IMR-90 (cell line): ENCODE results near the gene CYP17A1. TPM values are rescaled to one million over a fixed set of nuclear protein-coding genes. Genes with fewer than 3 reads are reported as not detected.

Experiments
- ATAC-seq: fragments of 200-7000 bp; cut with Tn5 transposase; 2 replicates; pipeline ENCODE4 v1.9.1; 2020; ENCODE audit warnings: low read depth, mild to moderate bottlenecking, moderate library complexity
- BruUV-seq: library from RNA; stranded (reverse); fragments of 400-500 nt; replicated peaks from 2 replicates; lab custom pipeline; 2021; lab: Mats Ljungman, UMichigan
- CTCF ChIA-PET: fragments of 300-600 bp; formaldehyde crosslinking; extraction: SDS; loops from one replicate; lab custom pipeline; 2021; ENCODE audit warnings: antibody characterized with exemption; lab: Yijun Ruan, JAX
- POLR2A ChIA-PET: fragments of 300-600 bp; sonication (Branson Sonifier 250); formaldehyde crosslinking; loops from one replicate; lab custom pipeline; 2022; ENCODE audit warnings: antibody characterized with exemption; ENCODE audit not compliant: unreplicated experiment; lab: Charles Lee
- DNase-seq: peaks from one replicate; pipeline ENCODE4 v3.0.0; 2013
- H2AFZ ChIP-seq: replicated peaks from 2 replicates; pipeline ENCODE3; 2013; ENCODE audit warnings: low read length, mild to moderate bottlenecking; ENCODE audit not compliant: poor library complexity
- H2AK5ac ChIP-seq: 2 replicates; pipeline ENCODE4 v1.6.1; 2013; ENCODE audit warnings: low read depth, low read length, inconsistent platforms
- H2AK9ac ChIP-seq: replicated peaks from 2 replicates; pipeline ENCODE3; 2013; ENCODE audit warnings: mild to moderate bottlenecking, low read depth, low read length, moderate library complexity; ENCODE audit not compliant: poor library complexity
- H2BK120ac ChIP-seq: 2 replicates; pipeline ENCODE4 v1.6.1; 2013; ENCODE audit warnings: low read depth, low read length, inconsistent platforms
- H2BK15ac ChIP-seq: 3 replicates; pipeline ENCODE4 v1.6.1; 2013; ENCODE audit warnings: low read depth, low read length, inconsistent platforms
- H2BK20ac ChIP-seq: 2 replicates; pipeline ENCODE4 v1.6.1; 2013; ENCODE audit warnings: low read depth, mild to moderate bottlenecking, inconsistent platforms, low read length, moderate library complexity
- H2BK5ac ChIP-seq: 2 replicates; pipeline ENCODE4 v1.6.1; 2013; ENCODE audit warnings: mild to moderate bottlenecking, low read depth, low read length, inconsistent platforms; ENCODE audit not compliant: poor library complexity, severe bottlenecking
- H3K14ac ChIP-seq: replicated peaks from 2 replicates; pipeline ENCODE4 v1.6.1; 2013; ENCODE audit warnings: low read depth, low read length, inconsistent platforms
- H3K18ac ChIP-seq: 2 replicates; pipeline ENCODE4 v1.6.1; 2013; ENCODE audit warnings: low read depth, low read length, control low read depth
- H3K23ac ChIP-seq: 2 replicates; pipeline ENCODE4 v1.6.1; 2013; ENCODE audit warnings: low read depth, low read length, inconsistent platforms
- H3K27ac ChIP-seq: 2 replicates; pipeline ENCODE4 v1.5.1; 2013; ENCODE audit warnings: mild to moderate bottlenecking, control low read depth, low read length; ENCODE audit not compliant: insufficient read depth
- H3K27me3 ChIP-seq: 2 replicates; pipeline ENCODE4 v1.6.1; 2013; ENCODE audit warnings: low read length; ENCODE audit not compliant: control insufficient read depth, insufficient read depth
- H3K36me3 ChIP-seq: 2 replicates; pipeline ENCODE4 v1.6.1; 2013; ENCODE audit warnings: low read length, mixed read lengths; ENCODE audit not compliant: control insufficient read depth, insufficient read depth
- H3K4ac ChIP-seq: 2 replicates; pipeline ENCODE4 v1.6.1; 2013; ENCODE audit warnings: low read depth, low read length, inconsistent platforms
- H3K4me1 ChIP-seq: 2 replicates; pipeline ENCODE4 v1.6.1; 2013; ENCODE audit warnings: low read length, mixed read lengths; ENCODE audit not compliant: control insufficient read depth, insufficient read depth
- H3K4me2 ChIP-seq: 2 replicates; pipeline ENCODE4 v1.6.1; 2013; ENCODE audit warnings: low read depth, mild to moderate bottlenecking, control low read depth, low read length, moderate library complexity
- H3K4me3 ChIP-seq: 2 replicates; pipeline ENCODE4 v1.5.1; 2013; ENCODE audit warnings: low read depth, mild to moderate bottlenecking, control low read depth, low read length, moderate library complexity; ENCODE audit not compliant: insufficient read depth
- H3K56ac ChIP-seq: 2 replicates; pipeline ENCODE4 v1.6.1; 2013; ENCODE audit warnings: low read length, inconsistent platforms; ENCODE audit not compliant: insufficient read depth; ENCODE audit errors: extremely low read depth
- H3K79me1 ChIP-seq, 2 experiments: 2 replicates each; pipeline ENCODE4 v1.6.1; 2013; ENCODE audit warnings: low read length in 2 of 2, inconsistent platforms in 1 of 2, low read depth in 1 of 2
- H3K9ac ChIP-seq: 2 replicates; pipeline ENCODE4 v1.6.1; 2013; ENCODE audit warnings: low read depth, low read length, control low read depth
- H3K9me1 ChIP-seq: 2 replicates; pipeline ENCODE4 v1.6.1; 2013; ENCODE audit warnings: low read length, inconsistent platforms; ENCODE audit not compliant: insufficient read depth
- H3K9me3 ChIP-seq: 2 replicates; pipeline ENCODE4 v1.6.1; 2013; ENCODE audit warnings: low read length; ENCODE audit not compliant: control insufficient read depth, insufficient read depth
- H4K20me1 ChIP-seq: 2 replicates; pipeline ENCODE4 v1.6.1; 2013; ENCODE audit warnings: low read length, inconsistent platforms; ENCODE audit not compliant: insufficient read depth
- H4K5ac ChIP-seq: 2 replicates; pipeline ENCODE4 v1.6.1; 2013; ENCODE audit warnings: mild to moderate bottlenecking, low read depth, low read length, control low read depth
- H4K8ac ChIP-seq, 2 experiments: 2 replicates each; pipeline ENCODE4 v1.6.1; 2013; ENCODE audit warnings: low read depth in 2 of 2, low read length in 2 of 2, control low read depth in 1 of 2, inconsistent platforms in 1 of 2
- H4K91ac ChIP-seq: 2 replicates; pipeline ENCODE4 v1.6.1; 2013; ENCODE audit warnings: low read depth, low read length, inconsistent platforms; ENCODE audit not compliant: insufficient read depth
- CEBPB ChIP-seq: IDR thresholded peaks from 2 replicates; pipeline ENCODE4 v1.6.1; 2012; ENCODE audit warnings: low read depth, low read length, improper control_type of control experiment
- WGBS, 2 experiments: methylation state at CpG; one replicate each; pipeline versions ENCODE4 v1.1.5 to v1.1.7; 2013; ENCODE audit warnings: missing lambda C conversion rate in 2 of 2; ENCODE audit not compliant: insufficient read length in 1 of 2; ENCODE audit errors: extremely low coverage in 2 of 2; 5-methylcytosine and 5-hydroxymethylcytosine counted together
- dilution Hi-C: fragments of 300-500 bp; cut with HindIII; formaldehyde crosslinking; loops from one replicate; pipeline ENCODE4 v1.14.3; 2018; ENCODE audit warnings: low sequenced_read_pairs; ENCODE audit not compliant: unreplicated experiment
- in situ Hi-C: fragments of 300-500 bp; cut with MboI; formaldehyde crosslinking; loops from 3 replicates; pipeline ENCODE4 v1.14.3; 2019; ENCODE audit warnings: low sequenced_read_pairs, inconsistent platforms, mixed read lengths
- intact Hi-C: fragments of 100-400 bp; cut with micrococcal nuclease; formaldehyde crosslinking; loops from 2 replicates; pipeline ENCODE4 v1.10.0; 2022
- polyA plus RNA-seq, 3 experiments: library from polyadenylated mRNA; depleted of rRNA; stranded (reverse); fragments of >200 nt; gene quantifications; 2 replicates each; pipeline ENCODE4 v1.2.3, GENCODE V29; 2012; ENCODE audit warnings: low replicate concordance in 1 of 3
- total RNA-seq: library from RNA; depleted of rRNA; stranded (reverse); fragments of >200 nt; gene quantifications from 2 replicates; pipeline ENCODE4 v1.2.3, GENCODE V29; 2012
- TF ChIP-seq, protein P1 (sequence below): conservative IDR thresholded peaks from 2 replicates; pipeline ENCODE4 v1.5.1; 2012; ENCODE audit warnings: mild to moderate bottlenecking, low read depth, low read length, improper control_type of control experiment

The CYP17A1 gene
- total and polyA plus RNA-seq, 2 of the 4 experiments (the other 2 are of a cell fraction): not detected

GRCh38 chr10:102832987-102833386, 4.2 kb downstream of the CYP17A1 start:
- dilution Hi-C loops: no loop called here
- Histone ChIP-seq H2BK120ac (no peak overlapping the region), H2BK20ac (no peak overlapping the region), H3K4me2 (no peak overlapping the region), H3K23ac (no peak overlapping the region), H3K27me3 (peaks cover 18% of the 10 kb centered on the region), H3K4ac (no peak overlapping the region), H2AK5ac (no peak overlapping the region), H2AFZ (no peak overlapping the region), H3K4me1 (no peaks in the 10 kb centered on the region), H4K20me1 (no peaks in the 10 kb centered on the region), H3K36me3 (no peaks in the 10 kb centered on the region), H4K8ac (no peak overlapping the region), H3K14ac (no peak overlapping the region), H3K56ac (no peak overlapping the region), H3K79me1 (no peaks in the 10 kb centered on the region), H4K91ac (no peak overlapping the region), H2BK5ac (no peak overlapping the region), H3K18ac (no peak overlapping the region), H3K4me3 (no peak overlapping the region), H3K27ac (no peak overlapping the region), H3K9ac (no peak overlapping the region), H3K9me1 (no peaks in the 10 kb centered on the region), H4K5ac (no peak overlapping the region), H3K9me3 (peaks cover 3% of the 10 kb centered on the region), H2BK15ac (no peak overlapping the region), H2AK9ac (no peak overlapping the region)
- in situ Hi-C loops: loop anchor here (5.0 kb wide), 2 partner anchors 101 to 239 kb away; no protein-coding TSS in a partner anchor
- no TSS peak for BruUV-seq
- DNase-seq (peak; percentile 23), ATAC-seq (no peak)
- ChIA-PET CTCF (no interaction called here), POLR2A (no interaction called here)
- peak; percentile 16; the same call in 1 of the 2 replicates for TF ChIP-seq CEBPB
- TF ChIP-seq, protein P1, sequence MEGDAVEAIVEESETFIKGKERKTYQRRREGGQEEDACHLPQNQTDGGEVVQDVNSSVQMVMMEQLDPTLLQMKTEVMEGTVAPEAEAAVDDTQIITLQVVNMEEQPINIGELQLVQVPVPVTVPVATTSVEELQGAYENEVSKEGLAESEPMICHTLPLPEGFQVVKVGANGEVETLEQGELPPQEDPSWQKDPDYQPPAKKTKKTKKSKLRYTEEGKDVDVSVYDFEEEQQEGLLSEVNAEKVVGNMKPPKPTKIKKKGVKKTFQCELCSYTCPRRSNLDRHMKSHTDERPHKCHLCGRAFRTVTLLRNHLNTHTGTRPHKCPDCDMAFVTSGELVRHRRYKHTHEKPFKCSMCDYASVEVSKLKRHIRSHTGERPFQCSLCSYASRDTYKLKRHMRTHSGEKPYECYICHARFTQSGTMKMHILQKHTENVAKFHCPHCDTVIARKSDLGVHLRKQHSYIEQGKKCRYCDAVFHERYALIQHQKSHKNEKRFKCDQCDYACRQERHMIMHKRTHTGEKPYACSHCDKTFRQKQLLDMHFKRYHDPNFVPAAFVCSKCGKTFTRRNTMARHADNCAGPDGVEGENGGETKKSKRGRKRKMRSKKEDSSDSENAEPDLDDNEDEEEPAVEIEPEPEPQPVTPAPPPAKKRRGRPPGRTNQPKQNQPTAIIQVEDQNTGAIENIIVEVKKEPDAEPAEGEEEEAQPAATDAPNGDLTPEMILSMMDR: no peak
- WGBS, 2 experiments: no CpG with 5 or more reads among the region's 4 CpGs
- intact Hi-C loops: loop anchor here (10.0 kb wide), 2 partner anchors 412 to 652 kb away; partner anchors contain the start of gene RPEL1
